HG03439 (cell line): ENCODE data around the gene TBX6.

Source experiments
- ATAC-seq: cut with Tn5 transposase; IDR thresholded peaks from one replicate; pipeline ENCODE4 v1.9.1; 2021; ENCODE audit warnings: mild to moderate bottlenecking, moderate library complexity; ENCODE audit not compliant: unreplicated experiment

The TBX6 gene

DNA sequence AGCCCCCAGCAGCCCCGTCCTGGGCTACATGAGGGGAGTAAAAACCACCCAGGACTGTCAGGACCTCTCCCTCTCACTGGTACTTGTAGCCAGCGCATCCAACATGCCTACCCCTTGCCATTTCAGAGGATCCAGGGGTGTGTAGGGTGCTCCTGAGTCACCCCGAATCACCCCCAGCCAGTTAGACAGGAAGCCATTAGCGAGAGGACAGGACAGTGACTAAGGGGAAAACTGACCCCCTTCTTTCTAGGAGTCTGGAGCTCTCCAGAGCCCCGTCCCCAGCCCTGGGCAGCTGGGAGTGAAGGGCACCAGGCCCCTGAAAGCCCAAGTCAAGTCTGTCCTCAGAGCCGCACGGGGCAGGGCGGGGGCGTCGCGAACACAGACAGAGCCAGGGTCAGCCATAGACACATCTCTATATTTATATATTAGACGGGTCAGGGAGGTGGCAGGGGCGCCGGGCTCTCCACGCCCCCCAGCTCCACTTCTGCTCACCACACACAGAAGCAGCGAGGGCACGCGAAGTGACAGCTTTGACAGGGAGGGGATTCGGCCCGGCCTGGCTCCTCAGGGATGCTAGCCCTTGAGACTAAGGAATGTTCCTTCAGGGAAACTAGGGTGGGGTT lies 22.1 kb upstream of the TBX6 start:
- ATAC-seq, result no peak

DNA sequence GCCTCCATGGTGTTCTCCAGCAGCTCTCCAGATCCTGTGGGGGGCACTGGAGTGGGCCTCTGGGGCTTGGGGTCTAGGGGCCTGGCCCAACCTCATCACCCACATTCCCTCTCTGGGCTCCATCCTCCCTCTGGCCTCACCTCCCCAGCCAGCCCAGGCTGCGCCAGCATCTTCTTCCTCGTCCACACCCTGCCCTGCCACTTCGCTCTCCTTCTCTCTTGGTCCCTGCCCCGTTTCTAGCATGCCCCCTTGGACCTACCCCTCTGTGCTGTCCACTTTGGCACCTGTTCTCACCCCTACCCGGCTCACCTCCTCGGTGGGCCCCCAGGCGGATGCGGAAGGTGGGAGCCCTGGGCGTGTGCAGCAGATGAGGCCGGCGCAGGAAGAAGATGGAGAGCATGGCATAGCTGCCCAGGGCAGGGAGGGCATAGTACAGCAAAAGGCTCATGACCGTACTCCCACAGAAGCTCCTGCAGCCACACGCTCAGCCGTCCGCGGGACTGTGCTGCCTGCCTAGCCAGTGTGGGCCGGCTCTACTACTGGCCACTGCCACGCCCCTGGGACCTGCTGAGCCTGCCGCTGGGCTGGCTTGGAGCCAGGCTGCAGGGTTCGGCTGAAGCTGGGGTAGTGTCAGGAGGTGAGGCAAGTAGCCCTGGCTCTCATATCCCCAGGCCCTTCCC lies 21.4 kb upstream of the TBX6 start, which contains the start of gene GDPD3:
Gene GDPD3, minus strand, starts transcription at position 507 of the 680 bp plus-strand sequence. Its CDS starts 59 bp downstream, at position 448.
- no peak for ATAC-seq

DNA sequence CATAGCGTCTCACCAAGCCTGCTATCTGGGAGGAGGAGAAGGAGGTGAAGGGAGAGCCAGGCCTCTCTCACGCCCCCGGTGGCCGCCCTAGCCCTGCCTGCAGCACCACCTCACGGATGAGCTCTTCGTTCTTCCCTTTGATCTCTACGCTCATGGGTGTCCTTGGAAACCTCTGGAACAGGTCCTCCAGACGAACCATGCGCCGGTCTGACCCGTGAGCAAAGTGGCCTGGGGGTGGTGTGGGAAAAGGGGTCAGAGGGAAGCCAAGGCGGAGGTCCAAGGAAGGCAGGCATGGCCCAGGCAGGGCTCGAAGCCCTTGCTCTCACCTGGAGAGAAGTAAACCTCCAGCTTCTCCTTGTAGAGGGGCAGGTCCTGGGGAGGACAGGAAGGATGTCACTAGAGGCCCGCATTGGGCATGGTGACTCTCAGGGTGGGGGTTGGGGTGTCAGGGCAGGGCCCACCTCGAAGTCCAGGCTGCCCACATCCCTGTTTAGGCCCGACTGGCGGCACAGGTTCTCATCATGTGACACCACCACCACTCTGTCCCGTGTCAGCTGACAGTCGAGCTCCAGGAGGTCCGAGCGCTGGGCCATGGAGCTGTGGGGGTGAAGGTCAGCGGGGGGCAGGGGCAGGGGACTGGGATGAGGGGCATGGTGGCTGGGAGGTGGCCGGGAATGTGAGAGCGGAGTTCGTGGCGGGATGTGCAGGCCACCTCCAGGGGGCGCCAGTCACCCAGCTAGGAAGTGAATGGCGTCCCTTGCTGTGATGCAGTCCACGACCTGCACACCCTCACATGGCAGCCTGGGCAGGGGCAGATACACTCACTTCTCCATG lies 20.7 kb upstream of the TBX6 start:
- no peak for ATAC-seq

DNA sequence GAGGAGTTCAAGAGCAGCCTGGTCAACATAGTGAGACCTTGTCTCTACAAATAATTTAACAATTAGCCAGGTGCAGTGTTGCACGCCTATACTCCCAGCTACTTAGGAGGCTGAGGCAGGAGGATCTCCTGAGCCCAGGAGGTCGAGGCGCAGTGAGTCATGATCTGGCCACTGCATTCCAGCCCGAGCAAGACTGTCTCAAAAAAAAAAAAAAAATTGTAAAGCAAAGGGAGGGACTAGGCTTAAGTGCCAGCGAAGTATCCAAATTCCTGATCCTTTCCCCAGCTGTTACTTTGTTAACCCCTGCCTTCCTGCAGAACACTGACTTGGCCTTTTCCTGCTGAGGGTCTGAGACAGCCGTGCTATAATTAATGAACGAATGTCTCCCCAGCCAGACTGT lies 18.9 kb upstream of the TBX6 start:
- no peak for ATAC-seq

GRCh38 chr16:30108059-30108850 lies 16.5 kb upstream of the TBX6 start:
- no peak for ATAC-seq

DNA sequence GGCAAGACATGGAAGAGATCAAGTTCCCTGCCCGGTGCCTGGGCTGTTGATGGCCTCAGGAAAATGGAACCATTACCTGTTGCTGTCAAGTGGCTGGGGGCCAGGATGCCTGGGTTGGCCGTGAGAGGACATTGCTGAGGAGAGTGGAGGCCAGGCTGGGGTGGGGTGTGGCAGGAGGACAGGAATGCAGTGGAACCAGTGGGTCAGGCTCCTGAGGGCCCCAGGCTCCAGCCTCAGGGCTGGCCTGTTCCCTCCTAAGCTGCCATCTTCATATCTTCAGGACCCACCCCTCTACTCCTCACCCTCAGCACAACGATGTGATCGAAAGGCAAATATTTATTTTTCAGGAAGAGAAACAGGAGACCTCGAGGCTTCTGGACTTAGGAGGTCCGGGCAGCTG lies 12.8 kb upstream of the TBX6 start:
- no peak for ATAC-seq

DNA sequence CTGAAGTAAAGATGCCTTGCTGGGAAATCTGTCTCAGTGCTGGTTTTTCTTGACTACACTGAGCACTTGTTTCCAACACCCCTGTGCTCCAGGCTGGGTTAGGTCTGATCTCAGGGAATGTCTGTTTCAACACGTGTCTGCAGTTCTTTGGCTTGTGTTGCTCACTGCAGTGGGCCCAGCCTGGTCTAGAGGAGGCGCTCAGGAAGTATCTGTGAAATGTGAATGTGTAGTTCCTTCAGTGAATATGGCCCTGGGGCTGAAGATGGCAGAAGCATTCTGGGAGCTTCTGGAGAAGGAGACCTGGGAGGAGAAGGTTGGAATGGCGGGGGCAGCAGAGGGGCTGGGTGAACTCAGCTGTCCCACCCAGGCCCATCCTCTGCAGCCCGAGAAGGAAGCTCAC lies 12.4 kb upstream of the TBX6 start:
- ATAC-seq, result no peak

GRCh38 chr16:30096862-30097563 lies 5.3 kb upstream of the TBX6 start:
- no peak for ATAC-seq

GRCh38 chr16:30096105-30096861 lies 4.6 kb upstream of the TBX6 start, which contains the start of gene YPEL3:
TSS of gene YPEL3 (minus strand) at chr16:30096213. CDS start at chr16:30095482, 731 bp downstream.
- ATAC-seq, result peak; percentile 46

GRCh38 chr16:30095166-30096078 lies 3.7 kb upstream of the TBX6 start:
- no peak for ATAC-seq

DNA sequence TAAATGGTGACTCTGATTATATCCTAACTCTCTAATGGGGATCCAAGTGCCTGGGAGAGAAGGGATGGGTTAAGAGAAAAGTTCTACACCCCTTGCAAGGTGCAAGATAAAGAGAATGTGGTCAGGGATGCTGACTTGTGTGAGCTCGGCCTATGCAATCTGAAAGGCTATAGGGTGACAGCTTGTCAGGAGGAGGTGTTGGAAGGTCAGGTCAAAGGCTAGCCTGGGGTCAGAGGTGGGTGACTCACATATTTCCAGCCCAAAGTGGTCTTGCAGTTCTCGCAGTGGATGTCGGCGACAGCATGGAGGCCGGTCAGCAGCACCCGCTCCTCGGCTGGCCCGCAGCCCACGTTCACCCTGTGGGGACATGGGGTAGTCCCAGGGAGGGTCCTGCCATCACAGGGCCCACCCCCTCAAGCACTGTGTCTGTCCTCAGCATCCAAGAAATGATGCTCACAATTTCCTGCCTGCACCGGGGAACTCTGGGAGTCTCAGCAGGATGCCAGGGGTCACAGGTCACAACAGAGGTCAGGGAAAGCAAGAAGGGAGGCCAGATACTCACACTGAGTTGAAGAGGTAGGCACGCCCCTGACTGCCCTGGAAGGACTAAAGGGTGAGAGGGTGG lies 2.9 kb upstream of the TBX6 start:
- no peak for ATAC-seq

DNA sequence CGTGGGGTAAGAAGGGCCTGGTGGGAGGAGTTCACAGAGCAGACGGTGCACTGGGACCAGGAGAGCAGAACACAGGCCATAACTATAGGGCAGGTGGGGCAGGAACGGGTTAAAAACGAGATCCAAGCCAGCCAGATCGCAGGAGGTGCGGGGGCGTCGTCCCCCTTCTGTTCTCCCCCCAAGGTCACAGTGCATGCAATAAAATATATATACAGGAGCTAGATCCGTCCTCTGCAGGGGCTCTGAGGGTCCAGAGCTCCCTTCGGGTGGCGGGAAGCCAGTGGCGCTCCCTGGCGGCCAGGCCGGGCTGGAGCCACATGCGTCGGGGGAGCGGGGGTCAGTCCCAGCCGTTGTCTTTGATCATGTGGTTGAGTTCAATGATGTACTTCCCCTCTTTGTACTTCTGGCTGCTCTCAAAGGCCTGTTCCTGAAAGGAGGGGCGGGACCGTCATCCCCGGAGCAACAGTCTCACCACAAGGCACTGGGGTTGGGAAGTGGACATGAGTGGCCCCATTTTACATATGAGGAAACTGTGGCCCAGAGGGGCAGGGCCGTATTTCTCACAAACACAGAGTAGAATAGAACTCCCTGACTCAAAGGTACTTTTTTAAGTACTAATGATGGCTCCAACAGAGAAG lies 768 bp upstream of the TBX6 start:
- ATAC-seq, result peak; percentile 42

- ATAC-seq, result no peak
These were observed 953 bp downstream of the TBX6 start for GRCh38 chr16:30090610-30091331.

GRCh38 chr16:30088832-30089624 lies 2.7 kb downstream of the TBX6 start:
- no peak for ATAC-seq

DNA sequence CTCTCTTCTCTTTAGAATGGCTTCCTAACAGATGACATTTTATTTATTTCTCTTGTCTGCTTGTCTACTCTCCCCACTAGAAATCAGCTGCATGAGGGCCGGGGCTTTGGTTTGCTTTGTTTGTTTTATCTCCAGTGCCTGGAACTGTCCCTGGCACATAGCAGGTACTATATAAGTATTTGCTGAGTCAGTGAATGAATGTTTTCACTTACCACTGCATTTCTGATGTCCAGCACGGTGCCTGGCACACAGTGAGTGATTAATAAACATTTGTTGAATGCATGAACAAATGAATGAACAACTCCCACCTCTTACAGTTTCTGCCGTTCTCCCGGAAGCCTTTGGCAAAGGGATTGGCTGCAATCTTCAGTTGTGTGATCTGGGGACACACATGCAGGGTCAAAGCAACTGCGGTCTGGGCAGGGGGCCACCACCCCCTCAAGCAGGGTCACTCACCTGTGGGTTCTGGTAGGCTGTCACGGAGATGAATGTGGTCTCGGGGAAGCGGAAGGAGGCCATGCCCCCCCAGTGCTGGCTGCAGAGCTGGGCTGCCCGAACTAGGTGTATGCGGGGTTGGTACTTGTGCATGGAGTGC lies 3.4 kb downstream of the TBX6 start:
- ATAC-seq, result no peak
